HG03575 (cell line): Measurements from ENCODE around the gene AFF3.
"Not testable (repeated sequence)": the region's sequence is repeated elsewhere in the genome, so short reads cannot be mapped to it uniquely, and the experiment has no call there.

ENCODE experiments used
- ATAC-seq: cut with Tn5 transposase; IDR thresholded peaks from one replicate; pipeline ENCODE4 v1.9.1; 2021; ENCODE audit not compliant: unreplicated experiment, insufficient number of reproducible peaks, low FRiP score; ENCODE audit errors: extremely low read depth

AFF3 gene

DNA sequence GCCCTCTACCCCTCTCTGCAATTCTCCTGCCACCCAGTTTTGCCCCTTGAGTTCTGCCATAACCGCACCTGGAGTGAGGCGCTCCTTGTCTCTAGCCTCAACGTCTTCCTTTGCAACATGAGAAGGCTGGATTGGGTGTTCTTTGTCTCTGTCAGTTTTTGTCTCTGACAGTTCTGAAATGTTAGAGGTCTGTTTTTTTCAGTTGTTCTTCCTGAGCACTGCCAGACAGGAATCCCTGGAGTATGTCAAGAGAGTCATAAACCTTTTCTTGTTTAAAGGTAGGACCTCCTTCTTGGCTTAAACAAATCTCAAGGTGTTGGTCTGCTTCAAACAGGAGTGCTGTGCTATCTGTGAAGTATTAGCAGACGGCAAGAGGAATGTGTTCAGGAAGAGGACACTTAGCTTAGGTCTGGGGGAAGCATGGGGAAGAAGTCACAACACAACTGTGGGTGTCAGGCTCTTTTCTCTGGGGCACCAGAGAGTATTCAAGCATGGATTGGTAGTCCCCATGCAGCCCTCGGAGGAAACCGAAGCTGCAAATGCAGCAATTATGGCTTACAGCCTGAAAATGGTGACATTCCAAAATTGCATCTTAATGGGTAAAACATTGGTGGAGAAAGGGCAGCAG lies 32.3 kb downstream of the AFF3 start:
- ATAC-seq: no peak

DNA sequence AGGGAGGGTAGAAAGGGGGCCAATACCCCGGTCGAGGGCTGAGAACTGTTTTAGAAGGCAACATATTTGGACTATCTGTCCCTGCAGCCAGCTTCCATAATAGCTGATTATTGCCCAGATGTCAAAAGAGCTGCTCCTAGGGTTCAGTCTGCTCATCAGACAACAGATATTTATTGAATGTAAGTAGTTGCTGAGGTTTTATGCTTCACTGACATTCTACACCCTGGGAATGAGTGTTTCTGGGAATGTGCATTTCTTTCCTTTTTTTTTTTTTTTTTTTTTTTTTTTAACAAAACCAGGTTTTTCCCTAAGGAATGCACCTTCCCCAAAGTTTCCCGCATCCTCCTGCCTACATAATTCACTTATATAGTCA lies 33.8 kb downstream of the AFF3 start:
- ATAC-seq: not testable (repeated sequence)

DNA sequence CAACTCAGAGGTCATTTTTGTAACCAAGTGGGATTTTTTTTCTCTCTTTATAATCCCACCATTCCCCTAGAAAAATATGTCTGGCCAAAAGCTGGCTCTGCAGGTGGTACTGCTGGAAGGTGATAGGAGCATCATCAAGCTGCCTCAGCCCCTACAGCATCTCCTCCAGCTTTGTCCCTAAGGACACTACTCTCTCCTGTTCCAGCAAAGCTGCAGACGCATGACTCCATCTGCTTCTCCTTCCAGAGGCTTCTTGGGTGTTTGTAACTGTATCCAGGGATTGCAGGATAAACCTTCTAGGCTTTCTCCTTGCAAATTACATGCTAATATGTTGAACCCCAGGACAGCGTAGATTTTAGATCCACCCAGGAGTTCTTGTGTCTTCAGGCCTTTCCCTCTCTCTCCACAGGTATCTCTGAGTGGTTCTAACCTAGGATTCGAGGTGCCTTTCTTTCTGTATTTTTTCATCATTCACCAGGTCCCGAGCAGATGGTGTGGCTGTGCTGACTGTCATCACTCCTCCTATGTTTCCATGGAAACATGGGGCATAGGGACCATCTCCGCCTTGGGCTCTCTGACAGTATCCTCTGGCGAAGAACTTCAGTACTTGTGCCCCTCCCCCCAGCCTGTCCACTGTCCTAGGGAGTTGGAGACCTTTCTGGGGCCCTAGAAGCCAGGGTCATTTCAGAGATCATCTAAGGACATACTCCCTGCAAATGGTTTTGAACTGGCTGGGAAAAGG lies 34.3 kb downstream of the AFF3 start:
- ATAC-seq: no peak

DNA sequence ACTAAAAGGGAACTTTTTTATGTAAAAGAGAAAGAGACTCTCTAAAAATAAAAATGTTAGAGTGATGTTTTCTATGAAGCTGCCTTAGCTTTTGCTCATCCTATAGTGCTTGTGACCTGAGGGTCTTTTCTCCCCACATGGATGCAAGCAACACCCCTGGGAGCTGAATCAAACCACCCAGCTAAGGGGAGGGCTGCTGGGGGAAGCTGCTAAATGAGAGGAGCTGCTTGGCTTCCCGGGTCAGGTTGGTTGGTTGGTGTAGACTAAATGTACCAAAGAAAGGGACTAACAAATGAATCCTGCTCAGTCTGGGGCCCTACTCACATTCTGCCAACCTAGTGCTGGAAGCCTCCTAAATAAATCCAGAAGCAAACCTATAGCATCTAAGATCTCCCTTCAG lies 35.0 kb downstream of the AFF3 start:
- ATAC-seq: no peak

DNA sequence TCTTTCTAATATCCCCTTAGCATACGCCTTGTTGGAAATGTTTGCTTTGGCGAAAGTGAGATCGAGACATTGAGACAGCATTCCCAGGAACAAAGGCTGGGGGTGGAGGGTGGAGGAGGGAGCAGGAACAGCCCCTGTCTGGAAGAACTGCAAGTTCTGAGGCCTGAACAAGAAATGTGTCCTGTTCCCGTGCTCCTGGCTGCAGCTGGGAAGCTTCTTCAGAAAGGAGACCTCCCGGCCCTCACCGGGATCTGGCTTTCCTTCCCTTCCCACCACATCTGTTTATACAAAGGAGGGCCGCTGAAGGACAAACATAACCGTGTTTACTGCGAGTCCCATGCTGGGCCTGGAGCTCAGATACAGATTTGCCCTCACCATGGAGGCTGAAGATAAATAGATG lies 35.9 kb downstream of the AFF3 start:
- ATAC-seq: no peak

DNA sequence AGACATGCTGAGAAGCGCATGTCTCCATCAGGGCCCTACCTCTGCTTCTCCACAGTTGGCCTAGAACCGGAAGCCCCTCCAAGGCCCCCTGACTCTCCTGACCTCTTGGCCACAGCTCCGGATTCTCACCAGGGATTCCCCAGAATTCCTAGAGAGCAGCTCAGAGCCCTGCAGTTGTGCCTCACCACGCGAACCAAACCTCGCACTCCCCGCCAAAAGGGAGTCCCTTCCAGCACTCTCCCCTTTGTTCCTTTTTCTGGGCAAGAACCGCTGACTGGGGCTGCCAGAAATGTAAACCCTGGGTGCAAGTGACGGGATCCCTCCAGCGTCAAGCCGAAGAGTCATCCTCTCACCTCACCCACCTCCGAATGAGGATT lies 36.7 kb downstream of the AFF3 start:
- ATAC-seq: no peak

DNA sequence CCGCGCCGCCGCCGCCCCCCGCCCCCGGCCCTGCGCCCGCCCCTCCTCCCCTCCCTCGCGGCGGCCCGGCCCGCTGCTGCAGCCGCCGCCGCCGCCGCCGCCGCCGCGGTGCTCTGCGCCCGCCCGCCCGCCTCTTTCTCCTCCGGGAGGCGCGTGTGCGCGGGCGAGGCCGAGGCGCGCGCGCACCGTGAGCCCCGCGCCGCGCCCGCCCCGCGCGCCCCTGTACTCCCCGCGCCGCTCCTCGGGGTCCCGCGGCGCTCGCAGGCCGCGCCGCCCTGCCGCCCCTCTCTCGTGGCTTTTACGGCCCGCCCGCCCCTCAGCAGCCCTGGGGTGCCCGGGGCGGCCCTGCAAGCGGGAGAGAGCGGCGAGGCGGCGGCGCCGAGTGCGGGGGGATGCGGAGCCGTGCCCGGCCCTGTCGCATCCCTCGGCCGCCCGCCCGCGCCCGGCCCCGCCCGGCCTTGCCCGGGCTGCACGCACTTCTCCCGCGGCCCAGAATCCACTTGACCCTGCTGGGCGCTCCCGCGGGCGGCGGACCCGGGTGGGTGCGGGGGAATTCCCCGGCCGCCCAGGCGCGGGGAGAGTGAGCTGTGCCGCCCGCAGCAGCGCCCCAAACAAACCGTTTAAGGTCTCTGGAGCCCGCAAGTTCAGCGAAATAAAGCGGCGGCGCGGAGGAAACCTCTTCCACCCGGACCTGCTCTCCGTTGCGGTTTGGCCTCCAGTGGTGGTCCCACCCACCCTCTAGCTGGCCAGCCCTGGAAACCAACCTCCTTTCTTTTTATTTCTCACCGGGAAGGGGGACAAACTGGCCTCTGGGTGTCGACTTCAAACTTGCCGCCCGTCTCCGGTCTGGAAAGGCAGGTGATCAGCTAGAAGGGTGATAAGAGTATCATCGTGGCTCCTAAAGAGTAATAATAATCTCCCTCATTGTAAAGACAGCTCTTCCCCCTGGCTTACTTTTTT lies 37.4 kb downstream of the AFF3 start:
- no peak for ATAC-seq

DNA sequence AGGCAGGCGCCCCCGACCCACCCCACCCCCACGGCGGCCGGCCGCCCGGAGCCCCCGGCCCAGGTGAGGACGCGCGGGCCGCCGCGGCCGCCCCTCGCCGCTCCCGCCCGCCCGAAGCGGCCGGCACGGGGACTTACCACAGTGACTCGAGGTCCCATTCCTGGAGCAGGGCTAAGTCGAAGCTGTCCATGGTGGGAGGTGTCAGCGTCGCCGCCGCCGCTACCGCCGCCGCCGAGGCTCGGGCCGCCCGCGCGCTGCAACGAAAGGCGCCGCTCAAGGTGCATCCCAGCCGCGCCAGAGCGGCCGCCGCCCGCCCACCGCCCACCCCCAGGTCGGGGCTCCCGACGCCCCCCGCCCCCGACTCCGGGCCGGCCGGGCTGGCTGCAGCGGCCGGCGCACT lies 38.1 kb downstream of the AFF3 start:
- not testable (repeated sequence) for ATAC-seq

DNA sequence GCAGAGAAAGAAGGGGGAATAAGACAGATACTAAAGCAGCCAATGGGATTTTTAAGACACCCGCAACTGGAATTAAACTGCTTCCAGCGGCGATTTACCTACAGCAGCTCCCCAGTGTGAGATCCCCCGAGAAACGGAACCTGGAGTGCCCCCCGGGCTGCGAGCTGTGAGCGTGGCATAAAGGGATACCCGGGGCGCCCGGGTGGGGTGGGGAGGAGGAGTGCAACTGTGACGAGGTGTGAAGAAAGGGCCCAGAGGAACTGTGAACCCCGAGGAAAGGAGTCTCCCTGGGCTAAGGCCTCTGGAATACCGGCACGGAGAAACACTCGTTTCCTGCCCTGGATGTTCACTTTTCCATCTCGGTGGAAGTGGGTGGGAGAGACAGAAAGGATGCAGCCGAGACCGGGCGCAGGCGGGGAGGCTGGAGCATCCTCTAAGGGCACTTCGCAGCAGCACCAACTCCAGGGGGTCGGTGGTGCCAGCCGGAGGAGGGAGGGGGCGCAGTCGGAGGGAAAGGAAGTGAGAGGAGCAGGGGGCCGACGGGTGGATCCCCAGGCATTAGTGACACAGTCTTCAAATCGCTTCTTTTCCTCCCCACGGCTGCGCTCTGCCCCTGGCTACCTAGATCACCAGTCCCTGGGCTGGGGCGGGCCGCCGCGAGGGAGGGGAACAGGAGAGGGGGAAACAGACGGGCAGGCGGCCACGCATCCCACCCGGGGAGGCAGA lies 38.7 kb downstream of the AFF3 start:
- ATAC-seq: not testable (repeated sequence)

DNA sequence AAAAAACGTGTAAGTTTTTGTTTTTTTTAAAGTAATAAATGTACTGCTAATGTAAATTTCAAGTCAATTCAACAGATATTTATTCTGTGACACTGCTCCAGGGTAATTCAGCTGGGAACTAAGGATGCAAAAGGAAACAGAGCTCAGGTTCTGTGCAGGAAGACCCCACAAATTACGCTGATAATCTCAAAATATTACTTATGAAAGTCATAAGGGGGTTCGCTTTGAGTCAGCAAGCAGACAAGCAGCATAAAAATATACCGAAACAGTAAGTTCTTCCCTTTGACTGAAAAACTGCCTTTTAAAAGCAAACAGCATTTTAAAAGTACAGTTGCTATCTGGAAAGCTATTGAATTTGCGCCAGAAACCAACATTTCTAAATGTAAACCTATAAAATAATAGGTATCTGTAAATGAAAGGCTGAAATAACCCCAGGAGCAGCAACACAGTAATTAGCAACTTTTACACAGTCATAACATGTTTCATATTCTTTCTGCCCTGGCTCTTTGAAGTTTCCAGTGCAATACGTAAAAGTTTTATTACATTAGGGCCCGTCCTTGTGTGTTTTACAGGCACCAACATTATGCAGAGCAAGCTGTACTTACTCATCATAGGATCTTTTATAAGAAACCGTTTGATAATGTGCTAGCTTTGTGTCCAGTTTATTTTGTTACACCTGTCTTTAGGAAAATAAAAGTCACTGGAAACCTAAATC lies 39.8 kb downstream of the AFF3 start:
- ATAC-seq: not testable (repeated sequence)

DNA sequence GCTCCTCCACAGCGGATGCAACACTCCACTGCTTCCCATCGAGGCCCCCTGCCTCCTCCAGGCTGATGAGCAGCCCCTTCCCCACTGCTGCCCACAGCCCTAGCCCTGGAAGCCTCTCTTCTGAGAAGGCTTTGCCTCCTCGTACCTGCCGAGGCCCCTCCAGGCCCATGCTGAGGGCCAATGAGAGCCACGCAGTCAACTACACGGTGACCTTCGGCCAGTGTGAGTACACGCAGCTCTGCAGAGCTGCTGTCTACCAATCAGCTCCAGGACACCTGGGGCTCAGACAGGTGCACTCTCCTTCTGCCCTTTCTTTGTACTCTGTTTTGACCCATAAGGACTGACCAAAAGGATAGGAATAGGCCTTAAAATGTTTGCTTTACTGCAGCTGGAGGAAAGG lies 43.5 kb downstream of the AFF3 start:
- not testable (repeated sequence) for ATAC-seq

DNA sequence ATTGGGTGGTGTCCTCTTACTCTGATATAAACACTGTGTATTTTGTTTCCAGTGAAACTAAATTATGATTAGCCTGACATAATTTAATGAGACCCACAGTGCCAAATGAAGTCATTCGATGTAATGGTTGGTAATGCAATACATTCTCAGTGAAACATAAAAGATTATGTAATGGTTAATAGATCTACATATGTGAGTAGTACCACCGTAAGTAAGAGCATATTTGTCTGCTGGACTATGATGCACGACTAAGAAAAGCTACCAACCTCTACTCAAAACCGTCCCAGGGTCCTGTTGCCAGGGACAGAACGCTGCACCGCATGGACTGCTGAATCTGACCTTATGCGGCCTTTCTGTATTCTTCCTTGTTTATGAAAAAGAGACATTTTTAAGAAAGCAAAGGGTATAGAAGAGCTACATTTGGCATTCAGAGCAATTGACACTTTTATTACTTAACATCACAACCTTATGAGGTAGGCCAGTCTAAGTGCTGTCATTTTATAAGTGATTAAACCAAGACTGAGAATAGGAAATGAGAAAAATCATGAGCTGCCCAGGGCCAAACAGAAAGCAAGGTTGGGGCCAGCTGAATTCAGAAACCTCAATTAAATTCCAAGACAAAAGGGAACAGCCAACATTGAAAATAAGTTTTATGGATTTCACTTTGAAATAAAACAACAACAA lies 44.6 kb downstream of the AFF3 start:
- not testable (repeated sequence) for ATAC-seq

DNA sequence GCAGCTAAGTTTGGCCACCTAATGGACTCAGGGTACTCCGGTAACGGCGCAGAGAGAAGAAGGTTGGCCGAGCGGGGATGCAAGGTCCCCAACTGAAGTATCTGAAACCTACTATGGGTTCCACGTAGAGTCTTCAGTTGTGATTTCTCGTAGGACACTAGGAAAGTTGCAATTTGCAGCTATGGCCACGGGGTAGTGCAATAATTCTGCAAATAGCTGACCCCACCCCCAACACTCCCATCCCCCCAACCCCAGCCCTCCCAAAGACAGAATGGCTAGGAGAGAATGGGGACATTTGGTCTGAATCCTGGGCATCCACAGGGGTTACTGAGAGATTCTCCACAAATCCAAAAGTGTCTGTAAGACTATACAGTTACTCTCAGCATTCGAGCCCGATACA lies 46.5 kb downstream of the AFF3 start:
- ATAC-seq: not testable (repeated sequence)

DNA sequence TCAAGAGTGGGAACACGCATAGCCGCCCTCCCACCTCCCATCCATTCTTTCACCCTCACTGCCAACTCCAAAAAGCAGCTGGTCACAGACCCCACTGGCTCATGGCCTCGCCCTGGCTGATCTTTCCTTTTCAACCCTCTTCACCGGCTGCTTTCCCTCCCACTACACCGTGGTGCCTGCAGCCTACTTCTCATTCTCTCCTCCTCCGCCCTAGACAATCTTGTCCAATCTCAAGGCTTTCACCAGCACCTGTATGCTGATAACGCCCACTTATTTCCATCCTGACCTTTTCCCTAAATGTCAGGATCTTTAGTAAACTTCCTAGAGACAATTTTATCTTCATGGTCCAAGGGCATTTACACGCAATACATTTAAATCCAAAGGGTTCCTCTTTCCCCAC lies 50.6 kb downstream of the AFF3 start:
- ATAC-seq: not testable (repeated sequence)

DNA sequence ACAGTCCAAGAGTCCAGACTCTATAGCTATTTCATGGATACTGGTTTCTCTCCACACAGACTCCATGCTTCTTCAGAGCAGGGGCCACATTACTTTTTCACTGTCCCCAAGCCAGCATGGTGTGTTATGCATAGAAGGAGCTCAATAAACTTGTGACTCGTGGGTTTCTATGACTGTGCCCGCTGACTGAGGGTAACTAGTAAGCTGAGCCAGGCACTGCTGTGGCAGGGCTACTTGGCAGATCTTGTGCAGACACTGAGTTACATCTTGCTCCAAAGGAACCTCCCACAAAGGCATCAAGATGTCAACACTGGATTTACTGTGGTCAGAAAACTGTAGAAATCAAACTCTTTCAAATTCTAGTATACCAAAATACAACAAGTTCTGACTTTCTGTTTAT lies 56.6 kb downstream of the AFF3 start:
- not testable (repeated sequence) for ATAC-seq

DNA sequence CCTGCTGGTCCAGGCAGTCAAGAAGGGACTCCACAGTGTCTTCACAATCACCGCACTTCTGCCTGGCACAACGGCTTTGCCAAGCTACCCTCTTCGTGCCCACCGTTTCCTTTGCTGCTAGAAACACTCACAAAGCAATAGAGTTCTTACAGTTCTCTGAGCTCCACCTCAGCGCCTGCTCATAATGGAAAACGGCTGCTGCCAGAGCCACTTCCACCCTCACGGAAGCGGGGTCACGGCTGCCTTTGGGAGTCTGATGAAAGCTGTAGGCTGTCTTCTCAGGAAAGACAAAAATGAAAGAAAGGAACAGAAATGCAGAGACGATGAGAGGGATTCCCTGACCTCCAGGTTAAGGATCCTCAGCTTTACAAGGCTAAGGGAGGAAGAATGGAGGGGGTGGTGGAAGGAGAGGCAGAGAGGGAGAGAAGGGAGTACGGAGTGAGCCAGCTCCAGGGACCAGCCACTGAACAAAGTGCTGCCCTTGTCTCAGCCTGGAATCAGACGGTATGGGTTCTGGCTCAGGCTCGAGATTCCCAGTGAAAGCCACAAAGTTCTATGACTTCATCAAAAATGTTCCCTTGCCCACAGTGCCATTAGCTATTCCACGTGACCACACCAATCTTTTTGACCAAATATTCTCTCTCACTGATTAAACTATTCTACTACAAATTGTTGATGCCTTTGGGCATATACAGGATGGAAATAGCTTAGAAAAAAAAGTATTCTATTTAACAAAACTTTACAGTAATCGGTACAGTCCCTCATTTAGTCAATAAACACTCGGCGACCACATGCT lies 58.8 kb downstream of the AFF3 start:
- not testable (repeated sequence) for ATAC-seq

DNA sequence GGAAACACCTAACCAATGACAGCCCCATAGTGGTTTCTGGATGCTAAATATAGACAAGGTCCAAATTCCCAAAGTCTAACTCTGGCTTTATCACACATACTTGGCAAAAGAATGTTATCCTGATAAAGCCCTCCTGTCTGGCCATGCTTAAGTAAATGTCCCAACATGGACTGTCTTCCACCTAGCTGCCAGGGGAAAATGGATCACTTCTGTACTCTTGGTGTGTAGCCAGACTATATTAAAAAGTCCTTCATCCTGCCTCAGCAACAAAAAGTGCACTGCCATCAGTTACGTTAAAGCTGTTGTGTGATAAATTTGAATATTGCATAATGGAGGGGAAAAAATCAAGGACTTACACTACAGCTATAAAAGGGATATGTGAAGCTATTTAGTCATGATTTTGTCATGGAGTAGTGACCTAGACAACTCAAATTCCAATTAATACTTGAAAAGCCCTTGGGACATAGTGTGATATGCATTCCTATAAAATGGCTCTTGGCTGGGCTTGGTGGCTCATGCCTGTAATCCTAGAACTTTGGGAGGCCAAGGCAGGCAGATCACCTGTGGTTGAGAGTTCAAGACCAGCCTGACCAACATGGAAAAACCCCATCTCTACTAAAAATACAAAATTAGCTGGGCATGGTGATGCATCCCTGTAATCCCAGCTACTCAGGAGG lies 60.0 kb downstream of the AFF3 start:
- ATAC-seq: not testable (repeated sequence)
